Fibroblast of peridontal ligament (primary cell): ENCODE data around the gene ADAMTS14.
"Not testable (repeated sequence)": the region's sequence is repeated elsewhere in the genome, so short reads cannot be mapped to it uniquely, and the experiment has no call there.

Experiments
- DNase-seq: peaks from one replicate; pipeline ENCODE4 v3.0.0-alpha.2; 2010; ENCODE audit errors: extremely low read depth

Gene ADAMTS14, protein sequence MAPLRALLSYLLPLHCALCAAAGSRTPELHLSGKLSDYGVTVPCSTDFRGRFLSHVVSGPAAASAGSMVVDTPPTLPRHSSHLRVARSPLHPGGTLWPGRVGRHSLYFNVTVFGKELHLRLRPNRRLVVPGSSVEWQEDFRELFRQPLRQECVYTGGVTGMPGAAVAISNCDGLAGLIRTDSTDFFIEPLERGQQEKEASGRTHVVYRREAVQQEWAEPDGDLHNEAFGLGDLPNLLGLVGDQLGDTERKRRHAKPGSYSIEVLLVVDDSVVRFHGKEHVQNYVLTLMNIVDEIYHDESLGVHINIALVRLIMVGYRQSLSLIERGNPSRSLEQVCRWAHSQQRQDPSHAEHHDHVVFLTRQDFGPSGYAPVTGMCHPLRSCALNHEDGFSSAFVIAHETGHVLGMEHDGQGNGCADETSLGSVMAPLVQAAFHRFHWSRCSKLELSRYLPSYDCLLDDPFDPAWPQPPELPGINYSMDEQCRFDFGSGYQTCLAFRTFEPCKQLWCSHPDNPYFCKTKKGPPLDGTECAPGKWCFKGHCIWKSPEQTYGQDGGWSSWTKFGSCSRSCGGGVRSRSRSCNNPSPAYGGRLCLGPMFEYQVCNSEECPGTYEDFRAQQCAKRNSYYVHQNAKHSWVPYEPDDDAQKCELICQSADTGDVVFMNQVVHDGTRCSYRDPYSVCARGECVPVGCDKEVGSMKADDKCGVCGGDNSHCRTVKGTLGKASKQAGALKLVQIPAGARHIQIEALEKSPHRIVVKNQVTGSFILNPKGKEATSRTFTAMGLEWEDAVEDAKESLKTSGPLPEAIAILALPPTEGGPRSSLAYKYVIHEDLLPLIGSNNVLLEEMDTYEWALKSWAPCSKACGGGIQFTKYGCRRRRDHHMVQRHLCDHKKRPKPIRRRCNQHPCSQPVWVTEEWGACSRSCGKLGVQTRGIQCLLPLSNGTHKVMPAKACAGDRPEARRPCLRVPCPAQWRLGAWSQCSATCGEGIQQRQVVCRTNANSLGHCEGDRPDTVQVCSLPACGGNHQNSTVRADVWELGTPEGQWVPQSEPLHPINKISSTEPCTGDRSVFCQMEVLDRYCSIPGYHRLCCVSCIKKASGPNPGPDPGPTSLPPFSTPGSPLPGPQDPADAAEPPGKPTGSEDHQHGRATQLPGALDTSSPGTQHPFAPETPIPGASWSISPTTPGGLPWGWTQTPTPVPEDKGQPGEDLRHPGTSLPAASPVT

GRCh38 chr10:70672165-70673042 lies at the start of gene ADAMTS14:
TSS of gene ADAMTS14 (plus strand) at chr10:70672506. CDS start at chr10:70672803, 297 bp downstream.
- DNase-seq: peak; percentile 25

GRCh38 chr10:70622541-70622940 lies 49.8 kb upstream of the ADAMTS14 start:
- DNase-seq: no peak

DNA sequence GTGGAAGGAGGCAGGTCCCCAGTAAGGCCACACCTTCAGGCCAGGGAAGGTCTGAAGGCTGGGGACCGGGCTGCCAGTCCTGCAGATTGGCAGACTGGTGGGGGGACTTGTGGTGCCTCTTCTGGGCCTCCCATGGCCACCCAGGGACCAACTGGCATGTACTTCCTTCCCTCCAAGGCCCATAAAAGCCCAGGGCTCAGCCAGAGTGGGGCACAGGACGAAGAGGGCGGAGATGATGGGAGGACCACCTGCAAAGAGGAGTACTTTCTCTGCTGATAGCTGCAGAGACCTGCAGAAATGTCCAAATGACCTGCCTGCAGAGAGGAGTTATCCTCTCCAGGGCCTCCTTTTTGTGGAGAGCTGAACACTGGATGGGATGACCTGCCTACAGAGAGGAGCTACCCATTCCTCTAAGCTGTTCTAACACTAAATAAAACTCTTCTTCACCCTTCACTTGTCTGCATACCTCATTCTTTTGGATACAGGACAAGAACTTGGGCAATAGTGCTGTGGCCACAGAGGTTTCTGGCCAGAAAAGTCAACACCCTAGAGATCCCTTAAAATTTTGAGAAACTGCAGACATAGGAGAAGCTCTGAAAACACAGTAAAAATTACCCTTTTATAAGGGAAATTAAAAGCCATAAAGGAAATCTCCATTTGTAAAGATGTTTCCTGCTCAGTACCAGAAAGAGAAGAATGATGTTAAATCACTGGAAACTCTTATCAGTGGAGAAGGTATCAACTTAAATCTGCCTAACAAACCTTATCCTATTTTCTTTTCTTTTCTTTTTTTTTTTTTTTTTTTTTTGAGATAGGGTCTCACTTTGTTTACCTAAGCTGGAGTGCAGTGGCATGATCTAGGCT lies 49.1 kb upstream of the ADAMTS14 start:
- peak; percentile 76 for DNase-seq

DNA sequence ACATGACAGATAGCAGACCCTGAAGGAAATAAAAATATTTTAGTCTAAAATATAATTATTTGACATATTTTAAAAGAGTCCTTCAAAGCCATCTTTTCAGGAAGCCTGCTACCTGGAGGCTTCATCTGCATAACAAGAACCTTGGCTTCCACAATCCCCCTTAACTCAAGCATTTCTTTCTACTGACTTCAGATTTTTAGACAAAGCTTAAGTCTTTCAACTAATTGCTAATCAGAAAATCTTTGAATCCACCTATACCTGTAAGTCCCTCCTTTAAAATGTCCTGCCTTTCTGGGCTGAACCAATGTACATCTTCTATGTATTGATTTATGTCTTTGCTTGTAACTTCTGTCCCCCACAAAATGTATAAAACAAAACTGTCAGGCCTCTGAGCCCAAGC lies 46.2 kb upstream of the ADAMTS14 start:
- no peak for DNase-seq

DNA sequence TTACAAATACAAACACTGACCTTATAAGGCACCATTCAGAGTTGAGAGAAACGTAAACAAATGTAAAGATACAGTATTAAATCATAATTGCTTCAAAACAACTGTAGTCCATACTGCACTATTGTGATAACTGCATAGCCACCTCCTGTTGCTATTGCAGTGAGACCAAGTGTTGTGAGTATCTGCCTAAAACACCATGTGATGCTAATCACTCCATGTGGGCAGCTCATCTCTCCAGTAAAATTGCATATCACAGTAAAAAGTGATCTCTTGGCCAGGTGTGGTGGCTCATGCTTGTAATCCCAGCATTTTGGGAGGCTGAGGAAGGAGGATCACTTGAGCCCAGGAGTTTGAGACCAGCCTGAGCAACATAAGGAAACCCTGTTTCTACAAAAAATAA lies 43.0 kb upstream of the ADAMTS14 start:
- no peak for DNase-seq

- not testable (repeated sequence) for DNase-seq
These were observed 40.6 kb upstream of the ADAMTS14 start for GRCh38 chr10:70631735-70632134.

GRCh38 chr10:70634011-70634410 lies 38.3 kb upstream of the ADAMTS14 start:
- DNase-seq: no peak

DNA sequence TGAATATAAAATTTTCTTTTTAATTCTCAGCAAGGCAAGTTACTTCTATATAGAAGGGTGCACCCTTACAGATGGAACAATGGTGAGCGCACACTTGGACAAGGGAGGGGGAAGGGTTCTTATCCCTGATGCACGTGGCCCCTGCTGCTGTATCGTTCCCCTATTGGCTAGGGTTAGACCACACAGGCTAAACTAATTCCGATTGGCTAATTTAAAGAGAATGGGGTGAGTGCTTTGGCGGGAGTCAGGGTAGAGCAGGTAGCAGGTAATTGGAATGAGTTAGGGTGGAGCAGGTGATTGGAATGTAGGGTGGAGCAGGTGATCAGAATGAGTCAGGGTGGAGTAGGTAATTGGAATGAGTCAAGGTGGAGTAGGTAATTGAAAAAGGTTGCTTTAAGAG lies 37.8 kb upstream of the ADAMTS14 start:
- DNase-seq: not testable (repeated sequence)

DNA sequence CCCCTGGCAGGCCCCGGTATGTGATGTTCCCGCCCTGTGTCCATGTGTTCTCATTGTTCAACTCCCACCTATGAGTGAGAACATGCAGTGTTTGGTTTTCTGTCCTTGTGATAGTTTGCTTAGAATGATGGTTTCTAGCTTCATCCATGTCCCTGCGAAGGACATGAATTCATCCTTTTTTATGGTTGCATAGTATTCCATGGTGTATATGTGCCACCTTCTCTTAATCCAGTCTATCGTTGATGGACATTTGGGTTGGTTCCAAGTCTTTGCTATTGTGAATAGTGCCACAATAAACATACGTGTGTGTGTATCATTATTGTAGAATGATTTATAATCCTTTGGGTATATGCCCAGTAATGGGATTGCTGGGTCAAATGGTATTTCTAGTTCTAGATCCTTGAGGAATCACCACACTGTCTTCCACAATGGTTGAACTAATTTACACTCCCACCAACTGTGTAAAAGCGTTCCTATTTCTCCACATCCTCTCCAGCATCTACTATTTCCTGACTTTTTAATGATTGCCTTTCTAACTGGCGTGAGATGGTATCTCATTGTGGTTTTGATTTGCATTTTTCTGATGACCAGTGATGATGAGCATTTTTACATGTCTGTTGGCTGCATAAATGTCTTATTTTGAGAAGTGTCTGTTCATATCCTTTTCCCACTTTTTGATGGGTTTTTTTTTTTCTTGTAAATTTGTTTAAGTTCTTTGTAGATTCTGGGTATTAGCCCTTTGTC lies 32.5 kb upstream of the ADAMTS14 start:
- DNase-seq: not testable (repeated sequence)

DNA sequence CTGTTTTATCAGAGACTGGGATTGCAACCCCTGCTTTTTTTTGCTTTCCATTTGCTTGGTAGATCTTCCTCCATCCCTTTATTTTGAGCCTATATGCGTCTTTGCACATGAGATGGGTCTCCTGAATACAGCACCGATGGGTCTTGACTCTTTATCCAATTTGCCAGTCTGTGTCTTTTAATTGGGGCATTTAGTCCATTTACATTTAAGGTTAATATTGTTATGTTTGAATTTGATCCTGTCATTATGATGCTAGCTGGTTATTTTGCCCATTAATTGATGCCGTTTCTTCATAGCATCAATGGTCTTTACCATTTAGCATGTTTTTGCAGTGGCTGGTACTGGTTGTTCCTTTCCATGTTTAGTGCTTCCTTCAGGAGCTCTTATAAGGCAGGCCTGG lies 29.0 kb upstream of the ADAMTS14 start:
- not testable (repeated sequence) for DNase-seq

- DNase-seq: not testable (repeated sequence)
These were observed 27.3 kb upstream of the ADAMTS14 start for GRCh38 chr10:70644959-70645358.

- DNase-seq: no peak
These were observed 25.2 kb upstream of the ADAMTS14 start for GRCh38 chr10:70647086-70647485.

- no peak for DNase-seq
These were observed 23.9 kb upstream of the ADAMTS14 start for GRCh38 chr10:70648427-70648826.

DNA sequence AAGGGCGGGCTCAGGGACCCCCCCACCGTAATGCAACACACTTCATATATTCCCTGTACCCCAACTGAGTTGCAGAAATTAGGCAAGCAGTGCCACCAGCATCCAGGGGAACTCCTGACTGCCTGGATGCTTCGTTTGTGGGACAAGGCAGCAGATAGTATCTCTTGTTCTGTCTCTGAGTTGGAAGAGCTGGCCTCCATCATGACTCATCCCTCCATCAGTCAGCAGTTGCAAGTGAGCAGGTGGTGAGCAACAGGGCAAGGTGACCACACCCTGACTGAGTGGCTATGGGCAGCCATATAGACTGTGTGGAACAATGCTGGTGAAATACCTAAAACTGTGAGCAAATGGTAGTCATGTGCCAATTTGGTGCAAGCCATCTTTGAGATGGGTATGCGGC lies 22.8 kb upstream of the ADAMTS14 start:
- DNase-seq: no peak

GRCh38 chr10:70650104-70650503 lies 22.2 kb upstream of the ADAMTS14 start:
- DNase-seq: no peak

GRCh38 chr10:70650718-70651117 lies 21.6 kb upstream of the ADAMTS14 start:
- DNase-seq: no peak

GRCh38 chr10:70651661-70652060 lies 20.6 kb upstream of the ADAMTS14 start:
- DNase-seq: no peak

- DNase-seq: peak; percentile 99
These were observed 19.3 kb upstream of the ADAMTS14 start for GRCh38 chr10:70652761-70653657.
